ENCODE results near the gene MAPKBP1.
A peak's percentile ranks its signal among the peaks of the same experiment; 100 is the strongest.

The MAPKBP1 gene

GRCh38 chr15:41869770-41870688 lies 95.7 kb downstream of the MAPKBP1 start:
- Mint-ChIP-seq H3K4me3 (no peak overlapping the region), H3K36me3 (ENCODE audit: low read depth) (no peaks in the 10 kb centered on the region), H3K9me3 (no peaks in the 10 kb centered on the region), H3K27ac (peak overlapping the region; percentile 93), H3K4me1 (peaks cover 45% of the 10 kb centered on the region), H3K27me3 (ENCODE audit: low read depth, poor library complexity) (peaks cover 15% of the 10 kb centered on the region)
- no peak for DNase-seq
- TF ChIP-seq CTCF (IDR thresholded peaks at IDR 0.05), result no peak

DNA sequence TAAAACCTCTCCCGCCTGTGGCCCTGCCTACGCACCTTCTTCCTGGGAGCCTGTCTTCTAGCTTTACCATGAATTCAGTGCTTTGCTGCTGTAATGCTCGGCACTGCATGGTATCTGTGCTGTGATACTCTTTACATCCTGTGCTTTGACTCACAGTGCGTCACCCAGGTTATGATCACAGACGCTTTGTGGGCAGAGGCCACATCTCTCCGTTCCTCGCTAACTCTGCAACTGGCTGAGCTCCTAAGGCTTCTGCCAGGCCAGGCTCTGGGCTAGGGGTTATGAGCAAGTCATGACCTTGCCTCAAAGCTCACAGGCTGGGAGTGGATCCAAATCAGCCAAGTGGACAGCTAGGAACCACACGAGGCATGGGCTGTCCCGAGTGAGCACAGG lies 96.4 kb downstream of the MAPKBP1 start:
- Mint-ChIP-seq H3K27me3 (ENCODE audit: low read depth, poor library complexity) (peaks cover 19% of the 10 kb centered on the region), H3K9me3 (no peaks in the 10 kb centered on the region), H3K4me3 (no peak overlapping the region), H3K36me3 (ENCODE audit: low read depth) (no peaks in the 10 kb centered on the region), H3K27ac (peak overlapping the region; percentile 93), H3K4me1 (peaks cover 44% of the 10 kb centered on the region)
- no peak for TF ChIP-seq CTCF (IDR thresholded peaks at IDR 0.05)
- DNase-seq, result no peak

GRCh38 chr15:41871175-41871905 lies 97.1 kb downstream of the MAPKBP1 start:
- H3K27ac Mint-ChIP-seq, result no peak overlapping the region
- TF ChIP-seq CTCF (IDR thresholded peaks at IDR 0.05), result no peak
- peaks cover 45% of the 10 kb centered on the region for H3K4me1 Mint-ChIP-seq

DNA sequence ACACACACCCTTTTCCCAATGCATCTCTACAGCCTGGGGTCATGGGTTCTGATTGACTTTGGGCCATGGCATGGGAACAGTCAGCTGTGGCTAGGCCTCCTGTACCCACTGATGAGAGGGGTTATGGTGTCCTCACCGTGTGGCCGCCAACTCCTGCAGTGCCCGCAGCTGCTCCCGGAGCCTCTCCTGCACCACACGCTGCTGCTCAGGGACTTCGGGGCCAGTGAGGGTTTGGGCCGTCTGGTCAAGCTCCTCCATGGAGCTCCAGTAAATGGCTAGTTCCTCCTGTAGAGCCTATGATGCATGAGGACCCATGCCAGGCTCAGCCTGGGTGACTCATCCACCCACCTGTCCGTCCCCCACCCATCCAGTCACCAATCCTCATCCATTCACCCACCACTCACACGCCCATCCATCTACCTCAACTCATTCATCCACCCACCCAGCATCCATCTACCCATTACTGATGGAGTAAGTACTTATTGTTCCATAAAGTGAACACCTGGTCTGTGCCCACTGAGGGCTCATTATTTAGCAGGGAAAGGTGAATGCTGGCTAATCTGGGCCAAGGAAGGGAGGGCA lies 98.0 kb downstream of the MAPKBP1 start:
- Mint-ChIP-seq H3K4me3 (no peak overlapping the region), H3K9me3 (no peaks in the 10 kb centered on the region), H3K27me3 (ENCODE audit: low read depth, poor library complexity) (peaks cover 19% of the 10 kb centered on the region), H3K36me3 (ENCODE audit: low read depth) (no peaks in the 10 kb centered on the region), H3K4me1 (peaks cover 42% of the 10 kb centered on the region), H3K27ac (no peak overlapping the region)
- no peak for TF ChIP-seq CTCF (IDR thresholded peaks at IDR 0.05)
- DNase-seq, result no peak

More at GRCh38 chr15:41871175-41871905, 97.1 kb downstream of the MAPKBP1 start:
- Mint-ChIP-seq H3K9me3 (no peaks in the 10 kb centered on the region), H3K36me3 (ENCODE audit: low read depth) (no peaks in the 10 kb centered on the region), H3K27me3 (ENCODE audit: low read depth, poor library complexity) (peaks cover 19% of the 10 kb centered on the region), H3K4me3 (no peak overlapping the region)
- DNase-seq, result no peak

DNA sequence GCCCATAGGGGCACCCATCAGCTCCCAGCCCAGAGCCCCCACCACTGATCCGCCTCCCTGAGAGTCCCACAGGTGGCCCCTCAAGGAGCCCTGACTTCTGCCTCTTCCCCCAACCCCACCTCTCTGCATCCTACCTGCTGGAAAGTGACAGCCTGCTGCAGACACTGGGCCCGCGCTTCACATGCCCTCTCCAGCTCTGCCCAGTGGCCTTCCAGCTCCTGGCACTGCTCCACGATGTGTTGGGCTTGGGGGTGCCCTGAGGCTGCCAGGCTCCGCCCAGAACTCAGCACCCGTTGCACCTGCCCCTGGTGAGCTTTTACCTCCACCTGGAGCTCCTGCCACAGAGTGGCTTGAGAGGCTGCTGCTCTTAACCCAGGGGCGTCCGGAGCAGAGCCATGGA lies 99.4 kb downstream of the MAPKBP1 start:
- Mint-ChIP-seq H3K4me1 (peaks cover 36% of the 10 kb centered on the region), H3K36me3 (ENCODE audit: low read depth) (no peaks in the 10 kb centered on the region), H3K27me3 (ENCODE audit: low read depth, poor library complexity) (peaks cover 23% of the 10 kb centered on the region), H3K9me3 (no peaks in the 10 kb centered on the region), H3K27ac (no peak overlapping the region), H3K4me3 (no peak overlapping the region)
- TF ChIP-seq CTCF (IDR thresholded peaks at IDR 0.05), result no peak
- DNase-seq, result no peak

Measured in nephron progenitor cell (in vitro differentiated cells).